Measurements from ENCODE around the gene EIF3B.
"Not testable (repeated sequence)": the region's sequence is repeated elsewhere in the genome, so short reads cannot be mapped to it uniquely, and the experiment has no call there.

EIF3B gene

DNA sequence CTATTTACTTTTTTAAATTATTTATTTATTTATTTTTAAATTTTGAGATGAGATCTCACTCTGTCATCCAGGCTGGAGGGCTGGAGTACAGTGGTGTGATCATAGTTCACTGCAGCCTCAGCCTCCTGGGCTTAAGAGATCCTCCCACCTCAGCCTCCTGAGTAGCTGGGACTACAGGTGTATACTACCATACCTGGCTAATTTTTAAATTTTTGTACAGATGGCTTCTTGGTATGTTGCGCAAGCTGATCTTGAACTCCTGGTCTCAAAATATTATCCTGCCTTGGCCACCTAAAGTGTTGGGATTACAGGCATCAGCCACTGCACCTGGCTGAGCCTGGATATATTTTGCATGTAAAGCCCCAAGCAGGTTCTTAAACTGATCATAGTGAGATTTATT lies 56.4 kb downstream of the EIF3B start:
- H3K9me3 ChIP-seq: no peaks in the 10 kb centered on the region

DNA sequence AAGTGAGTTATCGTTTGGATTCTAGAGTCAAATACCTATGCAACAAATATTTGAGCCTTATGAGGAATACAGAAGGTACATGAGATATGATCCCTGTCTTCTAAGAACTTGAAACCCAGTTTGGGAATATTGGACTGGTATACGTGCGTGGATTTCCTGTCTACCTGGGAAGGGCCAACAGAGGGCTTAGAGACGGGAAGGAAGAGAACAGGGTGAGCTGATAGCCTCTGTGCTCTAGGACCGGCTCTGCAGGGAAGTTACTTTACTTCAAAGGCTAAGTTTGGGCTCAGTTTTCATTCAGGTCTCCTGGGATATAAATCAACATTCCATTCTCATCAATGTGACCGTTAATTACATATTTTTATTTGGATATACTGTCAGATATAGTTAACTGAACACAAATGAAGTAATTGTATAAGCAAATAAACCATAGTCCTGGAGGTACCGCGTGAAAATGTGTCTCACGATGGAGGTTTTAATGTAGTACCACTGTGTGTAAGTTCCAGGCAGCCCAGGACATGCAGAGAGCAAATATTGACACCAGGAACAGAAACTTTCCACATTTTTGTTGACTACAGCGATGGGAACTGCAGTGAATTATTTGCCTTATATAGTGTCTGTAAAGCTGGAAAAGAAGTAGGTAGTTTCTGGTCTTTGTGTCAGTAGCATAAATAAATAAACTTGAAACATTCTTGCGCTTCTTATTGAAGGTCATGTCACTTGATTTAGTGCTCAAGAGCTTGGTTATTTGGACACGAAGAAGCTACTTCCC lies 57.4 kb downstream of the EIF3B start:
- TF ChIP-seq, protein P1, sequence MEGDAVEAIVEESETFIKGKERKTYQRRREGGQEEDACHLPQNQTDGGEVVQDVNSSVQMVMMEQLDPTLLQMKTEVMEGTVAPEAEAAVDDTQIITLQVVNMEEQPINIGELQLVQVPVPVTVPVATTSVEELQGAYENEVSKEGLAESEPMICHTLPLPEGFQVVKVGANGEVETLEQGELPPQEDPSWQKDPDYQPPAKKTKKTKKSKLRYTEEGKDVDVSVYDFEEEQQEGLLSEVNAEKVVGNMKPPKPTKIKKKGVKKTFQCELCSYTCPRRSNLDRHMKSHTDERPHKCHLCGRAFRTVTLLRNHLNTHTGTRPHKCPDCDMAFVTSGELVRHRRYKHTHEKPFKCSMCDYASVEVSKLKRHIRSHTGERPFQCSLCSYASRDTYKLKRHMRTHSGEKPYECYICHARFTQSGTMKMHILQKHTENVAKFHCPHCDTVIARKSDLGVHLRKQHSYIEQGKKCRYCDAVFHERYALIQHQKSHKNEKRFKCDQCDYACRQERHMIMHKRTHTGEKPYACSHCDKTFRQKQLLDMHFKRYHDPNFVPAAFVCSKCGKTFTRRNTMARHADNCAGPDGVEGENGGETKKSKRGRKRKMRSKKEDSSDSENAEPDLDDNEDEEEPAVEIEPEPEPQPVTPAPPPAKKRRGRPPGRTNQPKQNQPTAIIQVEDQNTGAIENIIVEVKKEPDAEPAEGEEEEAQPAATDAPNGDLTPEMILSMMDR (IDR thresholded peaks at IDR 0.05): no peak
- peaks cover 26 to 50% of the 10 kb centered on the region in 2 experiments for H3K4me1 ChIP-seq (ENCODE audit: control insufficient read depth in 1 of 2, insufficient read depth in 1 of 2, low read depth in 1 of 2, low read length in 1 of 2)
- H3K27ac ChIP-seq: no peak overlapping the region
- no peak overlapping the region for H3K4me3 ChIP-seq (ENCODE audit: low read depth in 1 of 2, low read length in 1 of 2)
- H3K36me3 ChIP-seq: no peaks in the 10 kb centered on the region
- no peaks in the 10 kb centered on the region for H3K27me3 ChIP-seq
- H3K9me3 ChIP-seq: no peaks in the 10 kb centered on the region

More for the DNA sequence above, 56.4 kb downstream of the EIF3B start:
- H3K27me3 ChIP-seq: no peaks in the 10 kb centered on the region
- no peak overlapping the region for H3K27ac ChIP-seq
- TF ChIP-seq, protein P1 (IDR thresholded peaks at IDR 0.05): no peak
- peaks cover 33 to 52% of the 10 kb centered on the region in 2 experiments for H3K4me1 ChIP-seq (ENCODE audit: control insufficient read depth in 1 of 2, insufficient read depth in 1 of 2, low read depth in 1 of 2, low read length in 1 of 2)
- H3K4me3 ChIP-seq (ENCODE audit: low read depth in 1 of 2, low read length in 1 of 2): no peak overlapping the region
- no peaks in the 10 kb centered on the region for H3K36me3 ChIP-seq

DNA sequence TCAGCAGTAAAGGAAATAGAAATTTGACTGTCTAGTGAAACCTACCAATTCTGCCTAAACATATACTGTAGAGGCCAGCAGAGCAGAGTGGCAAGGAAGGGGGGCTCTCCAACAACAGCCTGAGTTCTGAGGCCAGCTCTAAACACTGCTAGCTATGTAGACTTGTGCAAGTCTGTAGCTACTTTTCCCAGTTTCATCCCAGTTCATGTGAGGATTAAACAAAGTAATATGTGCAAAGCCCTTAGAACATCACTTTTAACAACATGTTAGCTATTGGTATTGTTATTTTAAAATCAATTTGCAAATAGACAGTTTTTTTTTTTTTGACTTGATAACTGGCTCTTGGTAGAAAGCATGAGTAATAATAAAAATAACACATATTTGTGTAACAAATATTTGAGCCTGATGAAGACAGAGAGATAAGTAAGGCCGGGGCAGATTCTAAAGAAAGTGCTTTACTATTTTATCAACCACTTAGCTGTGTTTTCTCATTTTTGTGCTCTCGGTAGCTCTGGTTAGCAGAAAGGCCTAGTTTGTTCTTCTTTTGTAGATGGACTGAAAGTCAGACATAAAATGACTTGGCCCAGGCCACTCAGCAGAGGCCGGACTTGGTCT lies 58.1 kb downstream of the EIF3B start:
- Histone ChIP-seq H3K9me3 (no peaks in the 10 kb centered on the region), H3K27ac (no peak overlapping the region), H3K27me3 (no peaks in the 10 kb centered on the region), H3K4me1 (ENCODE audit: control insufficient read depth in 1 of 2, insufficient read depth in 1 of 2, low read depth in 1 of 2, low read length in 1 of 2) (peaks cover 19 to 43% of the 10 kb centered on the region in 2 experiments), H3K4me3 (ENCODE audit: low read depth in 1 of 2, low read length in 1 of 2) (no peak overlapping the region), H3K36me3 (no peaks in the 10 kb centered on the region)
- TF ChIP-seq, protein P1 (IDR thresholded peaks at IDR 0.05): no peak

DNA sequence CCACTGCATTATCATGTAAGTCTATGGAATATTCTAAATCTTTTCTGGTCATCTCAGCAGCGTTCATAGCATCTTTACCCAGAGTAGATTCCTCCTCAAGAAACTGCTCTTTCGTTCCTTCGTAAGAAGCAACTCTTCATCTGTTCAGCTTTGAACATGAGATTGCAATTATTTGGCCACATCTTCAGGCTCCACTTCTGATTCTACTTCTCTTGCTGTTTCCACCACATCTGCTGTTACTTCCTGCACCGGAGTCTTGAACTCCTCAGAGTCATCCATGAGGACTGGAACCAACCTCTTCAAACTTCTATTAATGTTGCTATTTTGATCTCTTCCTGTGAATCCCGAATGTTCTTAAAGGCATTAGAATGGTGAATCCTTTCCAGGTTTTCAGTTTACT lies 61.4 kb downstream of the EIF3B start:
- no peaks in the 10 kb centered on the region for H3K9me3 ChIP-seq
- no peak overlapping the region for H3K27ac ChIP-seq
- no peaks in the 10 kb centered on the region for H3K27me3 ChIP-seq
- peaks cover 4 to 21% of the 10 kb centered on the region in 2 experiments for H3K4me1 ChIP-seq (ENCODE audit: control insufficient read depth in 1 of 2, insufficient read depth in 1 of 2, low read depth in 1 of 2, low read length in 1 of 2)
- no peak overlapping the region for H3K4me3 ChIP-seq (ENCODE audit: low read depth in 1 of 2, low read length in 1 of 2)
- H3K36me3 ChIP-seq: no peaks in the 10 kb centered on the region
- TF ChIP-seq, protein P1 (IDR thresholded peaks at IDR 0.05): no peak

DNA sequence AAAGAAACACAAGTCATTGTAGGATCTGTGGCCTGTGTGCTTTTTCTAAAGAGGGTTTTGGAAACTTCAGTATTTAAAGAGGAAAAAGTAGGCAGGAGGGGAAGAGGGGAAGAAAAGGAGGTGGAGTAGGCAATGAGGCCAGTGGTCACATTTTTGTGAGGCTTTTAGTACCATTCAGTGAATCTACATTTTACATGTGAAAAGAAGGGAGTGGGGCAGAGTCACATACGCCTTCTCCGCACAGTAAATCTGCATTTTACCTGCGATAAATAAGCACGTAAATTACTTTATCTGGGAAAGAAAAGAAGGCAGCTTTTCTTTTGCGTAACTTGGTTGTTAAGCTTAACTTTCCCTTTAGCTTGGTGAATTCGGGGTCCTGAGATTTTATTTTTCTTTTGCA lies 62.0 kb downstream of the EIF3B start:
- no peaks in the 10 kb centered on the region for H3K9me3 ChIP-seq
- H3K27ac ChIP-seq: no peak overlapping the region
- H3K4me3 ChIP-seq (ENCODE audit: low read depth in 1 of 2, low read length in 1 of 2): no peak overlapping the region
- H3K27me3 ChIP-seq: no peaks in the 10 kb centered on the region
- H3K4me1 ChIP-seq (ENCODE audit: control insufficient read depth in 1 of 2, insufficient read depth in 1 of 2, low read depth in 1 of 2, low read length in 1 of 2): peaks cover 4 to 19% of the 10 kb centered on the region in 2 experiments
- TF ChIP-seq, protein P1 (IDR thresholded peaks at IDR 0.05): no peak
- no peaks in the 10 kb centered on the region for H3K36me3 ChIP-seq

DNA sequence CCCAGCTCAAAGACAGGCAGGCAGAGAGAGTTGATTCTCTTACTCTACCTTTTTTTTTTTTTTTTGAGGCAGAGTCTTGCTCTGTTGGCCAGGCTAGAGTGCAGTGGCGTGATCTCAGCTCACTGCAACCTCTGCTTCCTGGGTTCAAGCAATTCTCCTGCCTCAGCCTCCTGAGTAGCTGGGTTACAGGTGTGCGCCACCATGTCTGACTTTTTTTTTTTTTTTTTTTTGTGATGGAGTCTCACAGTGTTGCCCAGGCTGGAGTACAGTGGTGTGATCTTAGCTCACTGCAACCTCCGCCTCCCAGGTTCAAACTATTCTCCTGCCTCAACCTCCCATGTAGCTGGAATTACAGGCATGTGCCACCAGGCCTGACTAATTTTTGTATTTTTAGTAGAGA lies 62.6 kb downstream of the EIF3B start:
- not testable (repeated sequence) for H3K27ac ChIP-seq; H3K27me3 ChIP-seq; H3K36me3 ChIP-seq; H3K4me3 ChIP-seq (ENCODE audit: low read depth in 1 of 2, low read length in 1 of 2); H3K9me3 ChIP-seq
- peaks cover 0 to 13% of the 10 kb centered on the region in 2 experiments for H3K4me1 ChIP-seq (ENCODE audit: control insufficient read depth in 1 of 2, insufficient read depth in 1 of 2, low read depth in 1 of 2, low read length in 1 of 2)

Measured in neutrophil (primary cell).